GM11168 (cell line): ENCODE results near the gene COL4A6.

Source experiments
- in situ Hi-C: fragments of 300-500 bp; cut with MboI; formaldehyde crosslinking; loops from one replicate; pipeline ENCODE4 v1.12.0; 2022; ENCODE audit warnings: low sequenced_read_pairs; ENCODE audit not compliant: unreplicated experiment

The COL4A6 gene

DNA sequence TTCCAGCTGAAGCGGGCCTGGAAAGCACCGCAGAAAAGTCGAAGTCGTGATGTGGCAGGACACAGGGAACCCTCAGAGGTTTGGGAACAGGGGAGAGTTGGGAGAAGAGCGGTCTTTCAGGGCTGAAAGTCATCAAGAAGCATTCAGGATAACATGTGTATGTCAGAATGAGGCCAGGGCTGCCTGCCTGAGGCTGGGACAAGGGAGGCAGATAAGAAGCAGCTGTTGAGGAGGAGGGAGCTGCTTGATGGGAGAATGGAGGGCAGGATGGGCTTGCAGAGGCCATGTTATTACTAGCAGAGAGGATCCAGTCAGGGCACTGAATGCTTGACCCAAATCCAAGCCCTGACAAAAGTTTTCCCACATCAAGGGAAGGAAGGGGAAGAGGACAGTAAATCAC, 214.6 kb downstream of the COL4A6 start:
- in situ Hi-C loops, result no loop called here

DNA sequence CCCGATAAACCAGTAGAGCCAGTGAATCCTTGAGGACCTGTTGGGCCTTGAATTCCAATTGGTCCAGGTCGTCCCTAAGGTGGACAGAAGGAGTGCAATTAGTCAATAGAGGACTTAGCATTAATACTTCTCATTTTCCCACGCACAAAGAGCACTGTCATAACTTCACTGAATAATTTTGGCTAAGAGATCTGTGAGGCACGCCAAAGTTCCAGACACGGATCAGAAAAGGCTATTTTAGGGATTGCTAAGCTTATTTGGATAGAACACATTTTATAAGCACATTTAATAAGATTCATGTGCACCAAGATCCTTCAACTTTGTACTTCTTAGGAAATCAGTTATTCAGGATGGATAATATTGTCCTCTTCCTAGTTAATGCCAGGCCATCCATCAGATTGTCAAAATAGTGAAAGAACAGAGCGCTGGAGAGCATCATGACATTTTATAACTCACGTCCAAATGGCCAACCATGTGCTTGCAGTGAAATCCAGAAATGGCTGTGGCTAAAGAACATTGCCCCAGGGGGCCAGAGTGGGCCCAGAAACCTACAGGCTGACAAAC, 216.8 kb downstream of the COL4A6 start:
- in situ Hi-C loops, result no loop called here

DNA sequence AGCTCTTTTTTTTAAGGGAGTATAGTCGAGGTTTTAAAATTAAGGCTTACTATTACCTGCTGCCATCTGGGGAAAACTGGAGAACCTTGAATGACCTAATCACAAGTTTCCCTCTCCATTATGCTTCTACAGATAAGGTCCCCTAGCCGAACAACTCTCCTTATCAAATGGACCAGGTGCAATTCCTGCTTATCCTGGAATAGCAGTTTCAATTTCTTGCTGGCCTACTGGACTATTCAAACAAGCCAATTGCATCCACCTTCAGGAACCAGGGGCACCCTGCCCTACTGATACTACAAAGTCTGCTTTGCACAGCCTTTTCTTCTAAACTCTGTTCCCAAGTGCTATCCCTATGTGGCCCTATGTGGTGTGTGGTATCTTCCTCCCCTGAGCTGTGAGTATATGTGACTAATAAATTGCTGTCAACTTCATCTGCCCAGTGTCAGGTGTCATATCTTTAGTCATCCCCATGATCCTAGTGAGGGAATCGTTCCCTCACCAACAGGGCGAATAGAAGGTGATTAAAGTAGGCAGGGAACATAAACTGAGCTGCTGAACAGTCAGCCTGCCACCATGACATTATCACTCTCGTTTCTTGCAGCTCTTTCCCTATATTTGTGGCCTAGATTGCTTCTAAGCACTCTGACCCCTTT, 218.1 kb downstream of the COL4A6 start:
- in situ Hi-C loops, result no loop called here

DNA sequence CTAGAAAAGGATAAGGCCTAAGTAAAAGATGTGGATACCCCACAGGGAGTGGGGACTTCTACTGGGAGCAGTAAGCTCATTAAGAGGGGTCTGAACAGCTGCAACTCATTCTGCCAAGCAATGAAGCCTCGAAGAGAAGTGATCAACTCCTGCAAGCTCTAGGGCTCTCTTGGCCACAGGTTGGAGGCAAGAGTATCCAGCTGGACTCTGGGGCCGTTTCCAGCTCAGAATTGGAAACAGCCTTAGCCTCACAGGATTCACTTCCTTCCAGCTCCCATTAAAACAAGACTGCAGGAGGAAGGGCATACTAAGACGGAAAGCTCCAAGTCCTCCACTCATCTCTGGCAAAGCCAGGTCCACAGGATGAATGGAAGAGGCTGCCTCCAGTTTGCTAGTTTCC, 220.3 kb downstream of the COL4A6 start:
- in situ Hi-C loops, result no loop called here

DNA sequence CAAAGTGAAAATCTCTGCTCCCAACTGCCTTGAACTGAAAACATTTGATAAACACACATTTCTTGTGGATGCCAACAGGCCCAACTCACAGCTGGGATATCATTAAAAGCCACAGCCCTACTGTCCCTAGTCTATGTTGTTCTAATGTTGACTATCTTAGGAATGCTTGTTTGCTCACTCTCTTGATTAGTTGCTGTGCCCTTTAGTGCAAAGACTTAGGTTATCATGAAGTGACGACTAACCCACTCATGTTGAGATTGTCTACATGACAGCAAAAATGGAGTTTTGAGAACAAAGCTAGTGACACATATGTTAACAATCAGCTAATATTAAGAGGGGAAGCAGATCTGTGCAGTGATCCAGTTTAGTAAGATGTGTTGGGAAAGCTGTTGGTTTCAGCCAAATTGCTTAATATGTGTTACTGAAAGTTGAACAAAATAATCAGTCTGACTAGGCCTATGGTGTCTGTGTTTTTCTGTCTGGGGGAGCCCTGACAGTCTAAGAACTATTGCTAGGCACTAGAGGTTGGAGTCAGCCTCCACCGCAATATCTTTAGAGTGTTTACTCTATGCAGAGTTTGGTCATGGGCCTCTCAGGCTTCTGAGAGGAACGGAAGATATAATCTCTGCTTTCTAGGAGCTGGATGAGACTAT, 221.2 kb downstream of the COL4A6 start:
- in situ Hi-C loops, result no loop called here

DNA sequence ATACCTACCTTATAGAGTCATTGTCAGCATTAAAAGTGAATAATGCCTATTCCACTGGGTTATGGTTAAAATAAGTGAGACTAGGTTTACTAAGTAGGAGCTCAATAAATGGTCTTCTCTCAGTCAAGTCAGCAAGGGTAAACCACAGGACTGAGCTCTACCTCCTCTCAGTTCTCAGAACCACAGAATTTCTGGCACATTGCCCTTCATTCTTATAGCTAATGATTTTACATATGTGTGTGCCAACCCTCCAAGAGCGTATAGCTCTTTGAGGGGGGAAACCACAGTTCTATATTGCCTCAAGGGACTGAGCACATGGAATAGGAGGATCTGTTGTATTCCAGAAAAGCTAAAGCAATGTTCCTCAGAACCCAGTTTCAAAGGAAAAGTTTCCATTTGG, 221.8 kb downstream of the COL4A6 start:
- in situ Hi-C loops, result no loop called here

DNA sequence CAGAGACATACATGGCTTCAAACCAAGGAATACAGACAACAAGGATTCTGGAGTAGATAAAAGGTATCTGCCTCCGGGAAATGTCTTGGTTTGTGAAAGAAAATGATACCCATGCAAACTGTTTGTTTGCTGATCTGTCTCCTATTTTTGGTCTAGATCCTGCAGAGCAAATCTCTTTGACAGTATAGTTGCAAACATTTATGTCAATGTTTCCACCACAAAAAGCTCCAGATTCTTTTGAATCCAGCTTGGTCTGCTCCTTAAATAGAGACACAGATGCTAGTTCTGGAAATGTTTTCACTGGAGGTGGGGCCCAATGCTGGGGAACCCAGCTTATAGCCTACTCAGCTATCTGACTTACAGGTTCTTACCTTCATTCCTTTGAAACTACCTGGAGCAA, 226.9 kb downstream of the COL4A6 start:
- in situ Hi-C loops, result no loop called here

DNA sequence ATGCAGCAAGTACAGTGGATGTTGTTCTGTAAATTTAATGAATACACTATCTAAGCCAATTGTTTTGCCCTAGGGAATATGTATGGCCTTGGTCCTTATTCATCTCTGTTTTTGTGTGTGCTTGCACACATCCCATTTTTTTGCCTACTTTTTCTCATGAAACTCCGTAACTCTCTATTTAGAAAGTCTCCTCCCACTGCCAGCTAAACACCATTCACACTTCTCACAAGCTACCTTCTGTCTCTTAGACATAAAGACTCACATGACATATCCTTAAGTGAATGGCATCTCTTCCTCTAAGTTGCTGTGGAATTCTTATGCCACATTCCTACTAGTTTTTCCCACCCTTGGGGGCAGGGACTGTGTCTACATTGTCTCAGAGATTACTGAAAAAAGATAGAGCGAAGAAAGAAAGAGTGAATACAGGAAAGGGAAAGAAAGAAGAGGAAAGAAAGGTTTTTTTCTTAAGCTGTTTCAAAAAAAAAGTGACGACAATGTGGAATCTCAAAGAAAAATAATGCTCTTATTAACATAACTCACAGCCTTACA, 229.1 kb downstream of the COL4A6 start:
- in situ Hi-C loops, result no loop called here

DNA sequence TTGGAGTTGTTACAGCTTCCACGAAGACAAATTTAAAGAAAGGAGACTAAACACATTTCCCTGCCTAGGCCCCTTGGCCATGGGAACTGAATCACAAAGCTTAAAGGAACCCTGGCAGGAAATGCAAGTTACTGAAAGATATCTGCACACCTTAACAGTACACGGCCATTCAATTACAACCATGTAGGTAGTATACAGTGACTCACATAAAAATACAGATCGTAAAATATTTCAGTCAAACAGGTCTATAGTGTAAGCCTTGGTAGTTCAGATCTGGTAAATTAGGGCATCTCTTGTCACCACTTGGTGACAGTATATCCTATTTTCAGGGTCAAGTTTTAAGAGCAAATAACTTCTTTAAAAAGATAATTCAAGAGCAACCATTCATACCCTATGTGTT, 234.7 kb downstream of the COL4A6 start:
- in situ Hi-C loops, result no loop called here

DNA sequence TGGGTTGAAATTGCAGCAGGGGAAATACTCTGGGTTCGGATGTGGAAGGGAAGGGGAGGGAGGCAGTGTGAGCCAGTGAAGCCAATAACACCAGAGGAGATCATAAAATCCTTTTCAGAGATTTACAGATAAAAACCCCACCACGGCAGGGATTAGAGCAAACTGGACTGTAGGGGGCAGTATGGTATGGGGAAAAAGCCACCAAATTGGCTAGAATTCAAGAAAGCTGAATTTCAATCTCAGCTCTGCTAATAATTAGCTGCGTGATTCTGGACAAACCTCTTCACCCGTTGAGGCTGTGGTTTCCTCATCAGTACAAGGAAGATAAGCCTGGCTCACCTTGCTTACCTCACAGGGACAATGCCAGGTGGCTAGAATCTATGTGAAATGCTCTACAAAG, 238.5 kb downstream of the COL4A6 start:
- in situ Hi-C loops, result no loop called here

DNA sequence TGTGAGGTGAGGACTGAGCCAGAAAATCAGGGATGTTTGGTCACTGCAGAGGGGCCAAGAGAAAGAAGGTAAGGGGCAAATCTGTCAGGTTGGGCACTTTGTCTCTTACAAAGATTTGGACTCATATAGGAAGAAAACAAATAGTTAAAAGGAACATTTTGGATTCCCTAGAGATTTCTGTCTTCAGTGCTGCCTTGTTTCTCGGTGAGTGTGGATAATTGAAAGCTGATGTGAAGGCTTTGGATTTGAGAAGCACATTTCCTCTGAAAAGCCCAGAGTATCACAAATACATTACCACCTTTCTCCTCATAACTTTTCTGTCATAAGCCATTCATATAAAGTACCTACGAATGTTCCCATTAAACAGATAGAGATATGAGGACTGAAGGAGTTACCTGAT, 239.2 kb downstream of the COL4A6 start:
- in situ Hi-C loops, result no loop called here

DNA sequence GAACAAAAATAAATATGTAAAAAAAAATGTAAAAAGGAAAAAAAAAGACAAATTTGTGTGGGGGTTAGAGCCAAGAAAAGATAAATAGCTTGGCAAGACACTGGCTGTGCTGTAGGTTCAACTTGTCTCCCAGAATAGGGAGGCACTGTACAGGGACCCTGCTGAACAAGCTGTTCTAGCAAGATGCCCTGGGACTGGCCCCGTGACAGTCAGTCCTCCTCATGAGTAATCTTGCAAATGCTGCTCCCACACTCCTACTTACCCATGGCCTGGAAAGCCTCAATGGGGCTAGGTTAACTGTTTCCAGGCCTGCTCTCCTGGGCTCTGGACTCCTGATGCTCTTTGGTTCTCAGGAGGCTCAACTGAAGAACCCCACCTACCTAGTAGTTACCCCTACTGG, 239.8 kb downstream of the COL4A6 start:
- in situ Hi-C loops, result no loop called here

DNA sequence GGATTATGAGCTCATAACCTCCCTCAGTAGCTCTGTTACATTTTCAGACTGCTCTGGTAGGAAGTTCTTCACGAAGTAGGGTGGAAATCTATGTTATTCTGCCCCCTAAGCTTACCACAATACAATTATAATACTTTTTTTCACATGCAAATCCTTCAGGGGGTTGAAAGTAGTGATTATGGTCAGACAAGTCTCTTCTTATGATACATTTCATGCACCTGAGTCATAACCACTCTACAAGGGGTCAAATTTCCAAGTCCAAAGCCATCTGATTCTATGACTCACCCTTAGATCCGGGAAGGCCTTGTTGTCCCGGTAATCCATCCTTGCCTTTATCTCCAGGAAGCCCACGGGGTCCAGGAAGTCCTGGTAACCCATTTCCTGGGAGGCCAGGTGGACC, 251.4 kb downstream of the COL4A6 start:
- in situ Hi-C loops, result no loop called here

DNA sequence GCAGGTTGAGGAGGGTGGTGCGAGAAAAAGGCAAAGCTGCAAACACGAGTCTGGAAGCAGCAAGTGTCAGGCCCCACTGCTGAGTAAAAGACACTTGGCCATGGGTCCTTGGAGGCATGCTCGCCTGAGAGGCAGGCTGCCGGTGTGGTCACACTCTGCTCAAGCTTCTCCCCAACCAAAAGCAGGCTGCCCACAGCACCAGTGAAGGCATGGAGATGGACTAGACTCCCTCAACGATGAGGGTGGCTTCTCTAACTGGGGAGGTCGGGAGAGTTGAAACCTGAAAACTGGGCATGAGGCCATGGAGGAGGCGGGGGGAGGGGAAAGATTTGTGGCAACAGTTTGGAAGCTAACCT, 260.1 kb downstream of the COL4A6 start:
- in situ Hi-C loops, result no loop called here

DNA sequence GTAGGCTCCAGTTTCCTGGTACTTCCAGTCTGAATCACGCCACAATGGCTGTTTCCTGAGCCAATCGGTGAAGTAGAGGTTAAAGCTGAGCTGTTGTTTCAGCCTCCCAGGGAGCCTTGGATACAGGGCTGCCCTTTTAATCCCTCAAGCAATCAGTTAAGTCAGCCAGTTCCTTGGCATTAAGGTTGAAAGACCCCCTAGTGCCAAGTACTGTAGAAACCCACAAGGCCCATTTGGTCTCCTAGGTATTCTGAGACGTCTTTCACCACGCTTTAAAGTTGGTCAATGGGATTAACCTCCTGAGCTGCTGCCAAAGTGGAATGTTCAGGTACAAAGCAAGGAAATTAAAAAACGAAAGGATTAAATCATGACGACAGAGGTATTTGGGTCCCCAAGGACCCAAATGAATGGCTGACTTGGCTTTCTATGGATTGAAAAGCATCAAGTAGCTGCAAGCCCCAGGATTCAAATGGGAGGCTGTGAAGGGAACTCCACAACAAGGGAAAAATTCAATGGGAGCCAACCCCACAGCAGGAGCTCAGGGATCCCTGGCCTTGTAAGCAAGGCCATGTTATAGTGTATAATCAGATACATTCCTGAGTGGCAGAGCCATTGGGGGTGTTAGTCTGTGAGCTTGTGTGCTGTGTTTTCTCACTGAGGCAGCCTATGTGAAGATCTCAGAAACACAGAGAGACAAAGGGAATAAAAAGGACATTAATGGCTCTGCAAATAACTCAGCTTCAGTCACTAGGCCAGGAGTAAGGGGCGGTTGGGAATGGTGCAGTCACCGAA, 260.7 kb downstream of the COL4A6 start:
- in situ Hi-C loops, result no loop called here

DNA sequence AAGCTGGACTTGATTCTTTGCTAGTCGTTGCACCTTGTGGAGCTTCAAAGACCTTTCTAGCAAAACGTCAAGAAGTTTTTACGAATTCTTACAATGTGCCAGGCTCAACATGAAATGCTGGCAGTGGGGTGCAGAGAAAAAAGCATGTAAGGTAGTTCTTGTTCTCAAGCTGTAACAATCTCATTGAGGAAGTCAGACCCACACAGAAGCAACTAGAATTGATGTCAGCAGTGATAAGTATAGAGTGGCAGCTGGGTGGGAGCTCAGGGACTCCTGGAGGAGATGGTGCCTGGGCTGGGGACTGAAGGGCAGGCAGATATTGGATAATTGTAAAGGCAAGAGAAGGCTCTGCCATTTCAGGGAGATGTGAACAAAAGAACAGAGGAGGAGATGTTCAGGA, 264.3 kb downstream of the COL4A6 start:
- in situ Hi-C loops, result no loop called here

DNA sequence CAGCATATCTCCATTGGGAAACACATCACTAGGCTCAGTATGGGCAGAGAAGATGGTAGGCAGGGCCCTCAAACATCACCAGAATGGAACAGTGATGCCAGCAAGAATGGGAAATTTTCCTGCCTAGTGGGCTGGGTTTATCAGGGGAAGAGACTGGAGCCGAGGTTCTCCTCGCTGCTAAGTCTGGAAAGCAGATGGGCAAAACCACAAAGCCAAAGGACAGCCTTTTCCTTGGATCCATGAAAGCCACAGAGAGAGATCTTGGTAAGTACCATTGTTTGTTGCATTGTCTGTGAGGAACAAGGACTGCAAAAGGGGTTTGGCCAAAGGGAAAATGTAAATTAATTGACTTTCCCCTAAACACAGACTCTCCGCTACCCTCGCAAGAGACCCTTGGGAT, 266.6 kb downstream of the COL4A6 start:
- in situ Hi-C loops, result no loop called here

DNA sequence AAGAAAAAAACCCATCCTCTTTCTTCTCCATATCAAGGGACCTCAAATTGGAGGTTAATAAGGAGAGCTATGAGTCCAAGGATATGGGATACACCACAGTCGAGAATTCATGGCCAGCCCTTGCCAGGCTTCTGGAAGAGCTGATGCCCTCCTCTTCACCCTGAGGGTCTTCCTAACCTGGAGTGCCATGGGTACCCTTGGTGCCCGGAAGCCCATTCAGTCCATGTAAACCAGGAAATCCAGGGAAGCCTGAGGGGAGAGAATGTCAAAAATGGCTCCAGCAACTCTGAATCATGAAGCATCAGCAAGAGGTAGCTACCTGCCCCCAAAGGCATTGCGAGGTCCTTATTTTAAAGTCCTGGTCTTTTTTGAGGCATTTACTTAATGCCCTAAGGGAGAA, 268.5 kb downstream of the COL4A6 start:
- in situ Hi-C loops, result no loop called here

DNA sequence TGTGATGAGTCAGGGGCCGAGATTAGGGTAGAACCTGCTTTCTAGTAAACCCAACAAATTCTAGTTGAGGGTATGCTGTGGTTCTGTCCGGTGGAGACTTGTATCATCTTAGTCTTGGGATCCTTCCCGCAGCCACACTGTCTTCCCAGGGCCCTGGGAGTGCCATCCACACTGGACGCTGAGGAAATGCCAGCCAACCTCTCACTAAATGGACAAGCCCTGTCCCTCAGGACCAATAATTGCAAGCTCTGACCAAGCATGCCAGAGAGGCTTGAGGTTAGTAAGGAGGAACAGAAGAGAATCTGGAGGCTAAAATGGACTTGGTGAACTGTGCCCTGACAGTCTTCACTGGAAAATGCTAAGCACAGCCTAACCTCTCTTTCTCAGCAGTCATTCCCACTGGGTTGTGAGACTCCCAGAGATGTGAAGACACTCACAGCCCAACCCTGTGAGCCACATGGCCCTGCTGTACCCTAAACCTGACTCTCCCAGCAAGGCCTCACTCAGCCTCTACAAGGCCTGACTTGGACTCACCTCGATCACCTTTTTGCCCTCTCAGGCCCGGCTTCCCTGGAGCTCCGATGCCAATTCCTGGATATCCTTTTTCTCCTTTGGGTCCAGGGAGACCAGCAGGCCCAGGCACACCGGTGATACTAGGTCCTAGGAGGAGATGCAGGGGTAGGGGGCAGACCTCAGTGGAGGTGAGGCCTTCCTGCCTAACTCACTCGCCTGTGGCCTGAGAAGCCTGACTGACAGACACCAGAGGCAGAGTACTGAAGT, 269.1 kb downstream of the COL4A6 start:
- in situ Hi-C loops, result no loop called here

DNA sequence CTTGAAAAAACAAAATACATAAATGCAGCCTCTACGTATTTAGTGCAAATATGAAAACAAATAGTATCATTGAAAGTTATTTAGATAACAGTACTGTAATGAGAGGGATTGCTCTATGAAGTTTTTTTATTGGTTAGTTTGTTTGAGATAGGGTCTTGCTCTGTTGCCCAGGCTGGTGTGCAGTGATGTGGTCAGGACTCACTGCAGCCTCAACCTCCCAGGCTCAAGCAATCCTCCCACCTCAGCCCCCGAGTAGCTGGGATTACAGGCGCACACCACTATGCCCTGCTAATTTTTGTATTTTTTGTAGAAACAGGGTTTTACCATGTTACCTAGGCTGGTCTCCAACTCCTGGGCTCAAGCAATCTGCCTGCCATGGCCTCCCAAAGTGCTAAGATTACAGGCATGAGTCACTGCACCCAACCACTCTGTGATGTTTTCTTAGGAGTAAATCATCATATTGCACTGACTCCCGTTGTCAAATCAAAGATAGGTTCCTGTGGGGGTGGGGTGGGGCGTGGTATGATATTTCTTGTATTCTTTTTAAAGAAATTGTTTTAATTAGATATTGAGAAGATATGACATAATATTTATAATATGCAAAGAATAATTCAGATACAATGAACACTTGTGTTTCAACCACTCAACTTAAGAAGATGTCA, 270.9 kb downstream of the COL4A6 start:
- in situ Hi-C loops, result no loop called here
